Spinal cord (tissue), 10 donors: ENCODE data around the gene HEXA. TPM values are rescaled to one million over a fixed set of nuclear protein-coding genes. Genes with fewer than 3 reads are reported as not detected.
"Not testable (repeated sequence)": the region's sequence is repeated elsewhere in the genome, so short reads cannot be mapped to it uniquely, and the experiment has no call there.

Source experiments
- DNase-seq, 6 donors: peaks; one replicate each; pipeline versions ENCODE4 v3.0.0 to v3.0.0-alpha.2; 2013 to 2015; ENCODE audit warnings: low spot score in 6 of 6, low read depth in 4 of 6
- H3K27ac ChIP-seq: one replicate; pipeline ENCODE4 v1.5.1; 2013; ENCODE audit warnings: low read depth, low read length, control low read depth
- H3K27me3 ChIP-seq: one replicate; pipeline ENCODE4 v1.6.1; 2013; ENCODE audit warnings: low read length; ENCODE audit not compliant: control insufficient read depth, insufficient read depth
- H3K36me3 ChIP-seq: one replicate; pipeline ENCODE4 v1.6.1; 2013; ENCODE audit warnings: low read length; ENCODE audit not compliant: control insufficient read depth, insufficient read depth
- H3K4me1 ChIP-seq: one replicate; pipeline ENCODE4 v1.6.1; 2013; ENCODE audit warnings: low read length; ENCODE audit not compliant: control insufficient read depth, insufficient read depth
- H3K4me3 ChIP-seq: one replicate; pipeline ENCODE4 v1.5.1; 2013; ENCODE audit warnings: low read depth, low read length, control low read depth
- H3K9me3 ChIP-seq: one replicate; pipeline ENCODE4 v1.6.1; 2013; ENCODE audit warnings: low read length; ENCODE audit not compliant: control insufficient read depth, insufficient read depth
- WGBS: methylation state at CpG from one replicate; pipeline ENCODE4 v1.1.5; 2013; ENCODE audit warnings: missing lambda C conversion rate; ENCODE audit not compliant: insufficient coverage; 5-methylcytosine and 5-hydroxymethylcytosine counted together
- polyA plus RNA-seq, 2 donors: library from polyadenylated mRNA; unstranded; fragments of 120-200 nt; gene quantifications; one replicate each; pipeline ENCODE4 v1.2.1, GENCODE V29; 2013; ENCODE audit not compliant: insufficient read length in 2 of 2
- total RNA-seq, 2 donors: library from RNA; depleted of rRNA in 1 of 2; stranded (reverse); fragments of 120-200 nt in 1 of 2; fragments of >200 nt in 1 of 2; gene quantifications; one replicate each; pipeline versions ENCODE4 v1.2.3 to v1.2.4, GENCODE V29; 2013 to 2014
- donor health status: healthy.

HEXA gene
- total and polyA plus RNA-seq, 4 donors: 52.8 to 108 (median 73.3) TPM

GRCh38 chr15:72406936-72407335 lies 31.1 kb upstream of the HEXA start:
- H3K36me3 ChIP-seq: no peaks in the 10 kb centered on the region
- DNase-seq: no peak
- 63% methylated on average over 3 of the region's 3 CpGs for WGBS
- H3K27ac ChIP-seq: no peak overlapping the region
- H3K4me1 ChIP-seq: no peaks in the 10 kb centered on the region
- H3K27me3 ChIP-seq: peaks cover 30% of the 10 kb centered on the region
- no peak overlapping the region for H3K4me3 ChIP-seq
- no peaks in the 10 kb centered on the region for H3K9me3 ChIP-seq

- Histone ChIP-seq H3K27me3 (peaks cover 33% of the 10 kb centered on the region), H3K36me3 (no peaks in the 10 kb centered on the region), H3K27ac (no peak overlapping the region), H3K4me3 (no peak overlapping the region), H3K9me3 (no peaks in the 10 kb centered on the region), H3K4me1 (no peaks in the 10 kb centered on the region)
- no peak for DNase-seq
These were observed 29.0 kb upstream of the HEXA start for GRCh38 chr15:72404841-72405240.

GRCh38 chr15:72404356-72404755 lies 28.5 kb upstream of the HEXA start:
- Histone ChIP-seq H3K4me3 (no peak overlapping the region), H3K9me3 (no peaks in the 10 kb centered on the region), H3K27ac (no peak overlapping the region), H3K4me1 (no peaks in the 10 kb centered on the region), H3K27me3 (peaks cover 33% of the 10 kb centered on the region), H3K36me3 (no peaks in the 10 kb centered on the region)
- WGBS: no CpG with 5 or more reads among the region's 3 CpGs
- no peak for DNase-seq

- Histone ChIP-seq H3K4me3 (no peak overlapping the region), H3K4me1 (no peaks in the 10 kb centered on the region), H3K27ac (no peak overlapping the region), H3K36me3 (no peaks in the 10 kb centered on the region), H3K9me3 (no peaks in the 10 kb centered on the region), H3K27me3 (peaks cover 28% of the 10 kb centered on the region)
- no peak for DNase-seq
- 76% methylated on average over 3 of the region's 5 CpGs for WGBS
These were observed 26.9 kb upstream of the HEXA start for GRCh38 chr15:72402726-72403125.

GRCh38 chr15:72398648-72399047 lies 22.8 kb upstream of the HEXA start:
- H3K4me3 ChIP-seq: no peak overlapping the region
- H3K36me3 ChIP-seq: no peaks in the 10 kb centered on the region
- 89% methylated on average over 7 of the region's 7 CpGs for WGBS
- no peaks in the 10 kb centered on the region for H3K9me3 ChIP-seq
- no peak for DNase-seq
- H3K27ac ChIP-seq: no peak overlapping the region
- H3K4me1 ChIP-seq: no peaks in the 10 kb centered on the region
- peaks cover 10% of the 10 kb centered on the region for H3K27me3 ChIP-seq

GRCh38 chr15:72397796-72398588 lies 22.2 kb upstream of the HEXA start, which contains the start of gene TMEM202:
Gene TMEM202, plus strand, starts transcription at chr15:72398305. Its CDS starts 22 bp downstream, at chr15:72398327.
- Histone ChIP-seq H3K4me1 (no peaks in the 10 kb centered on the region), H3K27ac (no peak within 1 kb of the TSS), H3K36me3 (no peaks in the 10 kb centered on the region), H3K9me3 (no peaks in the 10 kb centered on the region), H3K27me3 (peaks cover 10% of the 10 kb centered on the region), H3K4me3 (no peak within 1 kb of the TSS)
- WGBS: 75% methylated on average over 1 of the region's 4 CpGs
- DNase-seq: no peak

GRCh38 chr15:72396331-72396730 lies 20.5 kb upstream of the HEXA start:
- not testable (repeated sequence) for H3K27ac ChIP-seq, H3K4me3 ChIP-seq, H3K4me1 ChIP-seq, H3K36me3 ChIP-seq, H3K9me3 ChIP-seq, DNase-seq, H3K27me3 ChIP-seq
- WGBS: no CpG with 5 or more reads among the region's 24 CpGs

GRCh38 chr15:72389231-72389630 lies 13.4 kb upstream of the HEXA start:
- Histone ChIP-seq H3K36me3 (no peaks in the 10 kb centered on the region), H3K4me1 (no peaks in the 10 kb centered on the region), H3K27ac (no peak overlapping the region), H3K27me3 (peaks cover 6% of the 10 kb centered on the region), H3K9me3 (no peaks in the 10 kb centered on the region), H3K4me3 (no peak overlapping the region)
- no peak for DNase-seq
- 80% methylated on average over 1 of the region's 3 CpGs for WGBS

- Histone ChIP-seq H3K27ac (no peak overlapping the region), H3K27me3 (peaks cover 17% of the 10 kb centered on the region), H3K9me3 (no peaks in the 10 kb centered on the region), H3K4me1 (no peaks in the 10 kb centered on the region), H3K36me3 (no peaks in the 10 kb centered on the region), H3K4me3 (no peak overlapping the region)
- DNase-seq: no peak
These were observed 11.9 kb upstream of the HEXA start for GRCh38 chr15:72387741-72388140.

- WGBS: 100% methylated on average over 1 of the region's 2 CpGs
- Histone ChIP-seq H3K27me3 (peaks cover 11% of the 10 kb centered on the region), H3K4me1 (no peaks in the 10 kb centered on the region), H3K4me3 (no peak overlapping the region), H3K36me3 (no peaks in the 10 kb centered on the region), H3K9me3 (no peaks in the 10 kb centered on the region), H3K27ac (no peak overlapping the region)
- DNase-seq: no peak
These were observed 6.3 kb upstream of the HEXA start for GRCh38 chr15:72382146-72382545.
